HepG2 (cell line): ENCODE results near the gene EMILIN1. TPM values are rescaled to one million over a fixed set of nuclear protein-coding genes. Genes with fewer than 3 reads are reported as not detected.
A peak's percentile ranks its signal among the peaks of the same experiment; 100 is the strongest.

Source experiments
- BRCA1 ChIP-seq: sonication (generic); formaldehyde crosslinking; IDR thresholded peaks from 2 replicates; pipeline ENCODE4 v1.4.0; 2020; ENCODE audit warnings: missing genetic modification reagents
- HCFC1 ChIP-seq: fragments of 150-350 bp; IDR thresholded peaks from 2 replicates; pipeline ENCODE4 v1.6.1; 2014; ENCODE audit warnings: low read depth, low read length
- KDM5A ChIP-seq: fragments of 200-600 bp; sonication (generic); IDR thresholded peaks from 2 replicates; pipeline ENCODE4 v1.7.0; 2018; ENCODE audit warnings: antibody characterized with exemption, mild to moderate bottlenecking, low read length, borderline replicate concordance
- MAFF ChIP-seq: IDR thresholded peaks from 2 replicates; pipeline ENCODE4 v1.6.1; 2011; ENCODE audit warnings: low read depth, low read length, improper control_type of control experiment
- RFX5 ChIP-seq: IDR thresholded peaks from 2 replicates; pipeline ENCODE4 v1.6.1; 2011; ENCODE audit warnings: low read depth, low read length, improper control_type of control experiment
- SALL1 ChIP-seq: sonication (generic); formaldehyde crosslinking; IDR thresholded peaks from 2 replicates; pipeline ENCODE4 v1.8.0; 2022; ENCODE audit warnings: mild to moderate bottlenecking, missing genetic modification reagents
- TBX2 ChIP-seq: sonication (generic); formaldehyde crosslinking; IDR thresholded peaks from 2 replicates; pipeline ENCODE4 v1.5.0; 2020; ENCODE audit warnings: missing genetic modification reagents, mild to moderate bottlenecking, borderline replicate concordance
- THYN1 ChIP-seq: sonication (generic); formaldehyde crosslinking; IDR thresholded peaks from 2 replicates; pipeline ENCODE4 v1.8.1; 2023; ENCODE audit warnings: low read depth, mild to moderate bottlenecking, moderate library complexity, missing genetic modification reagents, borderline replicate concordance
- TRIM24 ChIP-seq: sonication (generic); formaldehyde crosslinking; IDR thresholded peaks from 2 replicates; pipeline ENCODE4 v1.8.0; 2022; ENCODE audit warnings: mild to moderate bottlenecking, missing genetic modification reagents
- YEATS2 ChIP-seq: sonication (generic); formaldehyde crosslinking; IDR thresholded peaks from 2 replicates; pipeline ENCODE4 v1.4.0; 2020; ENCODE audit warnings: missing genetic modification reagents, borderline replicate concordance
- ZNF260 ChIP-seq: sonication (generic); formaldehyde crosslinking; IDR thresholded peaks from 2 replicates; pipeline ENCODE4 v1.4.0; 2020; ENCODE audit warnings: missing genetic modification reagents, low read depth, mild to moderate bottlenecking, borderline replicate concordance
- ZNF282 ChIP-seq: fragments of 450-650 bp; IDR thresholded peaks from 2 replicates; pipeline ENCODE4 v1.6.1; 2018; ENCODE audit not compliant: partially characterized antibody
- ZNF292 ChIP-seq: sonication (generic); formaldehyde crosslinking; IDR thresholded peaks from 2 replicates; pipeline ENCODE4 v1.8.1; 2022; ENCODE audit warnings: mild to moderate bottlenecking, low read depth, missing genetic modification reagents, borderline replicate concordance
- ZNF616 ChIP-seq: sonication (generic); formaldehyde crosslinking; IDR thresholded peaks from 2 replicates; pipeline ENCODE4 v1.5.0; 2020; ENCODE audit warnings: low read depth, mild to moderate bottlenecking, missing genetic modification reagents
- ZNF747 ChIP-seq: sonication (generic); formaldehyde crosslinking; IDR thresholded peaks from 2 replicates; pipeline ENCODE4 v1.8.1; 2023; ENCODE audit warnings: missing genetic modification reagents, mild to moderate bottlenecking, borderline replicate concordance
- ZSCAN29 ChIP-seq: sonication (generic); formaldehyde crosslinking; conservative IDR thresholded peaks from 2 replicates; pipeline ENCODE4 v1.4.0; 2020; ENCODE audit warnings: mild to moderate bottlenecking, missing genetic modification reagents
- polyA plus RNA-seq, 8 experiments: library from polyadenylated mRNA; depleted of rRNA in 3 of 8; stranded (reverse) in 7 of 8; unstranded in 1 of 8; fragments of >200 nt; fragmentation: Illumina TruSeq in 4 of 8; extraction: Trizol in 4 of 8; gene quantifications; 2 replicates each; pipeline versions ENCODE4 v1.2.1 to v1.2.3, GENCODE V29; 2011 to 2016; ENCODE audit warnings: low read depth in 4 of 8, missing spikeins in 1 of 8, mixed read lengths in 1 of 8; ENCODE audit not compliant: insufficient read depth in 1 of 8
- total RNA-seq, 5 experiments: library from RNA; depleted of rRNA; stranded (reverse); fragments of >200 nt; fragmentation: Illumina TruSeq; extraction: Trizol; gene quantifications; 2 replicates each; pipeline ENCODE4 v1.2.3, GENCODE V29; 2016; ENCODE audit warnings: low read depth in 1 of 5
- TF ChIP-seq, protein P1 (sequence below): sonication (generic); formaldehyde crosslinking; IDR thresholded peaks from 2 replicates; pipeline ENCODE4 v1.4.0; 2020; ENCODE audit warnings: mild to moderate bottlenecking, missing genetic modification reagents
- TF ChIP-seq, protein P2 (sequence below): sonication (generic); formaldehyde crosslinking; conservative IDR thresholded peaks from 2 replicates; pipeline ENCODE4 v1.8.1; 2023; ENCODE audit warnings: missing genetic modification reagents

The EMILIN1 gene
- total and polyA plus RNA-seq, 2 of the 13 experiments (the other 11 are each of a cell fraction or from before 2014, with no cell fraction given): 8.1 to 9.7 TPM

DNA sequence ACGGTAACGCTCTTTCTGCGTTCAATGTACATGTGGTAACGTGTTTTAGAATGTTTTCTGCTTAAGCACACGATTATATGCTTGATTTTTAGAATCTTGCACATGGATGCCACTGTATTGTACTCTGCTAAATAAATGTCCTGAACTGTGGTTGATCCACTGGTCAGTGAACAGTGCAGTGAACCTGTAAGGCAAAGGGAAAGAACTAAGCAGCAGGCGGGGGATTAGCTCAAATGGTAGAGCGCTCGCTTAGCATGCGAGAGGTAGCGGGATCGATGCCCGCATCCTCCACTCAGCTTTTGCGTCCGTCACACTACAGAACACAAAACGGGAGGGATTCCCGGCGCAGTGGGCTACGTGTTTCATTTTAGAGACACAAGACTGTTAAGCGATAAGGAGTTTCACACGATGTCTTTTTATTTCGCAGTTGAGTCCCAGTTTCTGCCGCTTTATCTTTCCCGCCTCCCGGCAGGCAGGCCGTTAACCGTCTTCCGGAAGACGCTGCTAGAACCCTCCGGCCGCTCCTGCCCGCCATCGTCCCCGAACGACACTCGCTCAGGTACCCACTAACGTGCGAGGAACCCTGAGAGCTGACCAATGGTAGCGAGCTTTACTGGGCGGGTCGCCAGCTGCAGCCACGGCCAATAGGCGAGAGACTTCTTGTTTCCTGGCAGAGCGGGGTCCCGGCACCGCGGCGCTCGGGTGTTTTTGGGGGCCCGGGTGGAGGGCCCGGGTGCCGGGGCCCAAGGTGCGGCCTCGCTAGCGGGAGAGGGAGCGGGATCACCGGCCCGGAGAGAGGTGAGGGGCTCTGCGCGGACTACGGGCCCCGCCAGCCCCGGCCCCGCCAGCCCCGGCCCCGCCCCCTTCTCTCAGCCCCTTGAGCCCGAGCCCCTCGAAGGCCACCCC, 27.2 kb upstream of the EMILIN1 start, which contains the start of gene AGBL5 (continued):
- TF ChIP-seq, protein P1, sequence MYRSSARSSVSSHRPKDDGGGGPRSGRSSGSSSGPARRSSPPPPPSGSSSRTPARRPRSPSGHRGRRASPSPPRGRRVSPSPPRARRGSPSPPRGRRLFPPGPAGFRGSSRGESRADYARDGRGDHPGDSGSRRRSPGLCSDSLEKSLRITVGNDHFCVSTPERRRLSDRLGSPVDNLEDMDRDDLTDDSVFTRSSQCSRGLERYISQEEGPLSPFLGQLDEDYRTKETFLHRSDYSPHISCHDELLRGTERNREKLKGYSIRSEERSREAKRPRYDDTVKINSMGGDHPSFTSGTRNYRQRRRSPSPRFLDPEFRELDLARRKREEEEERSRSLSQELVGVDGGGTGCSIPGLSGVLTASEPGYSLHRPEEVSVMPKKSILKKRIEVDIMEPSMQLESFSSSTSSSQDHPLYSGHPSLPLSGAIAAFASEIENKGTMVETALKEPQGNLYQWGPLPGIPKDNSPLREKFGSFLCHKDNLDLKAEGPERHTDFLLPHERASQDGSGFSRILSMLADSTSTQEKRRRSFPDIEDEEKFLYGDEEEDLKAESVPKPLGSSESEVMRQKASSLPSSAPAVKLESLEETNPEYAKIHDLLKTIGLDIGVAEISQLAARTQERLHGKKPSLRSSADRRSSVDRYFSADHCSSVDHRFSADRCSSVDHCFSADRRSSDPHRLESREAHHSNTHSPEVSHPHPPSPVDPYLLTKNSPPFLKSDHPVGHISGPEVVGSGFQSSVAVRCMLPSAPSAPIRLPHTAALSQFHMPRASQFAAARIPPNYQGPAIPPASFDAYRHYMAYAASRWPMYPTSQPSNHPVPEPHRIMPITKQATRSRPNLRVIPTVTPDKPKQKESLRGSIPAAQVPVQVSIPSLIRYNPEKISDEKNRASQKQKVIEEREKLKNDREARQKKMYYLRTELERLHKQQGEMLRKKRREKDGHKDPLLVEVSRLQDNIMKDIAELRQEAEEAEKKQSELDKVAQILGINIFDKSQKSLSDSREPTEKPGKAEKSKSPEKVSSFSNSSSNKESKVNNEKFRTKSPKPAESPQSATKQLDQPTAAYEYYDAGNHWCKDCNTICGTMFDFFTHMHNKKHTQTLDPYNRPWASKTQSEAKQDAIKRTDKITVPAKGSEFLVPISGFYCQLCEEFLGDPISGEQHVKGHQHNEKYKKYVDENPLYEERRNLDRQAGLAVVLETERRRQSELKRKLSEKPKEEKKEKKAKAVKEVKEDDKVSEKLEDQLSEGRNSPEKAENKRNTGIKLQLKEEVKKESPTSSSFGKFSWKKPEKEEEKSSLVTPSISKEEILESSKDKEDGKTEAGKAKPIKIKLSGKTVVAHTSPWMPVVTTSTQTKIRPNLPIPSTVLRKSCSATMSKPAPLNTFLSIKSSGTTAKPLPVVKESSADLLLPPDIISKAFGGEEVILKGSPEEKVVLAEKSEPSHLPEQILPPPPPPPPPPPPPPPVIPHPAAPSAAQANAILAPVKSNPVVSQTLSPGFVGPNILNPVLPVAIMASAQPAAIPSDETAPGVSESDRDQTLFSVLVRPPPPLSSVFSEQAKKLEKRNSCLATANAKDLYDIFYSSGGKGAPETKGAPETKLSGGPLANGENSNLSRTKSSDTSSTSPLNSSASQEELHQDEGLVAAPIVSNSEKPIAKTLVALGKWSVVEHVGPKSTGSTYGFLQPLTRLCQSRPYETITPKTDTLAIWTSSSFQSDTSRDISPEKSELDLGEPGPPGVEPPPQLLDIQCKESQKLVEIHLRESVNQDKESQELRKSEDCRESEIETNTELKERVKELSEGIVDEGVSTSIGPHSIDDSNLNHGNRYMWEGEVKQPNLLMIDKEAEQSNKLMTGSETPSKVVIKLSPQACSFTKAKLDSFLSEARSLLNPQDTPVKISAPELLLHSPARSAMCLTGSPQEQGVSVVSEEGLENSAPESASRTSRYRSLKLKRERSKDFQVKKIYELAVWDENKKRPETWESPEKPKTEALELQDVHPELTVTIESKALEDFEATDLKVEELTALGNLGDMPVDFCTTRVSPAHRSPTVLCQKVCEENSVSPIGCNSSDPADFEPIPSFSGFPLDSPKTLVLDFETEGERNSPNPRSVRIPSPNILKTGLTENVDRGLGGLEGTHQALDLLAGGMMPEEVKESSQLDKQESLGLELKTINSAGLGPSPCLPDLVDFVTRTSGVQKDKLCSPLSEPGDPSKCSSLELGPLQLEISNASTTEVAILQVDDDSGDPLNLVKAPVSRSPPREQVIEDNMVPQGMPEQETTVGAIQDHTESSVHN (CRISPR knock-in tag): peak; percentile 87; the same call in 1 of the 2 replicates
- TF ChIP-seq SALL1 (CRISPR knock-in tag): peak; percentile 95
- TF ChIP-seq, protein P2, sequence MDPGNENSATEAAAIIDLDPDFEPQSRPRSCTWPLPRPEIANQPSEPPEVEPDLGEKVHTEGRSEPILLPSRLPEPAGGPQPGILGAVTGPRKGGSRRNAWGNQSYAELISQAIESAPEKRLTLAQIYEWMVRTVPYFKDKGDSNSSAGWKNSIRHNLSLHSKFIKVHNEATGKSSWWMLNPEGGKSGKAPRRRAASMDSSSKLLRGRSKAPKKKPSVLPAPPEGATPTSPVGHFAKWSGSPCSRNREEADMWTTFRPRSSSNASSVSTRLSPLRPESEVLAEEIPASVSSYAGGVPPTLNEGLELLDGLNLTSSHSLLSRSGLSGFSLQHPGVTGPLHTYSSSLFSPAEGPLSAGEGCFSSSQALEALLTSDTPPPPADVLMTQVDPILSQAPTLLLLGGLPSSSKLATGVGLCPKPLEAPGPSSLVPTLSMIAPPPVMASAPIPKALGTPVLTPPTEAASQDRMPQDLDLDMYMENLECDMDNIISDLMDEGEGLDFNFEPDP: 0 out of 2 replicates have a peak, but pooled peaks have one; percentile 78
- peak; percentile 43; the same call in 1 of the 2 replicates for TF ChIP-seq HCFC1
- TF ChIP-seq MAFF: no peak
- TF ChIP-seq ZNF260 (CRISPR knock-in tag): no peak
- TF ChIP-seq TBX2 (CRISPR knock-in tag): peak; percentile 90
- peak; percentile 84 for TF ChIP-seq ZNF616
- peak; percentile 82 for TF ChIP-seq YEATS2 (CRISPR knock-in tag)
- peak; percentile 94; the same call in 1 of the 2 replicates for TF ChIP-seq BRCA1 (CRISPR knock-in tag)
- peak; percentile 95; the same call in 1 of the 2 replicates for TF ChIP-seq KDM5A
- 0 out of 2 replicates have a peak, but pooled peaks have one; percentile 34 for TF ChIP-seq THYN1 (CRISPR knock-in tag)
- no peak for TF ChIP-seq ZNF282
- TF ChIP-seq ZNF292 (CRISPR knock-in tag): peak; percentile 47; the same call in 1 of the 2 replicates
- peak; percentile 49; the same call in 1 of the 2 replicates for TF ChIP-seq ZSCAN29 (CRISPR knock-in tag)
- TF ChIP-seq ZNF747 (CRISPR knock-in tag): no peak
- no peak for TF ChIP-seq TRIM24 (CRISPR knock-in tag)
- 0 out of 2 replicates have a peak, but pooled peaks have one; percentile 28 for TF ChIP-seq RFX5
